ENCODE results near the gene PSMB5. TPM values are rescaled to one million over a fixed set of nuclear protein-coding genes. Genes with fewer than 3 reads are reported as not detected.

Gene PSMB5
- total and polyA plus RNA-seq, 9 of the 15 experiments (the other 6 are each of a cell fraction or from before 2014, with no cell fraction given), result 198 to 1,870 (median 269) TPM

GRCh38 chr14:23009939-23010726, 24.6 kb downstream of the PSMB5 start, which contains the start of gene C14orf93 (continued):
- TF ChIP-seq AFF4 (CRISPR knock-in tag; IDR thresholded peaks at IDR 0.05) (0 out of 2 replicates have a peak, but pooled peaks have one; percentile 21), NFRKB (IDR thresholded peaks at IDR 0.05; ENCODE audit: low read depth) (peak; percentile 48), BACH1 (tag; IDR thresholded peaks at IDR 0.05) (no peak), CCAR2 (IDR thresholded peaks at IDR 0.05; ENCODE audit: low read depth, low read length) (0 out of 2 replicates have a peak, but pooled peaks have one; percentile 36), CHD2 (IDR thresholded peaks at IDR 0.05; ENCODE audit: low read depth, low read length) (0 out of 2 replicates have a peak, but pooled peaks have one; percentile 10), CEBPG (CRISPR knock-in tag; IDR thresholded peaks at IDR 0.05) (no peak), CEBPG (tag; conservative IDR thresholded peaks at IDR 0.05 in 1 of 2, IDR thresholded peaks at IDR 0.05 in 1 of 2) (peak; percentile 21 to 28; a peak in 1 of 4 replicates), CREB1 (IDR thresholded peaks at IDR 0.05) (no peak), CREB1 (CRISPR knock-in tag; IDR thresholded peaks at IDR 0.05) (peak; percentile 29; the same call in 1 of the 2 replicates), SPI1 (IDR thresholded peaks at IDR 0.05; ENCODE audit: borderline replicate concordance, low read depth, low read length) (peak; percentile 73), CXXC5 (CRISPR knock-in tag; IDR thresholded peaks at IDR 0.05) (peak; percentile 72), FOSL1 (tag; conservative IDR thresholded peaks at IDR 0.05) (no peak), POLR2B (IDR thresholded peaks at IDR 0.05; ENCODE audit: low read depth, partially characterized antibody) (peak; percentile 61), HMBOX1 (IDR thresholded peaks at IDR 0.05) (peak; percentile 18; the same call in 1 of the 2 replicates), TCF3 (CRISPR knock-in tag; IDR thresholded peaks at IDR 0.05) (no peak), SMAD4 (CRISPR knock-in tag; conservative IDR thresholded peaks at IDR 0.05) (peak; percentile 37; the same call in 1 of the 2 replicates), ZBTB7A (IDR thresholded peaks at IDR 0.05; ENCODE audit: borderline replicate concordance, control insufficient read depth, low read depth, low read length) (peak; percentile 100), ARNT (IDR thresholded peaks at IDR 0.05) (peak in 1 of 2 experiments; percentile 41; a peak in 3 of 4 replicates), SMARCA4 (IDR thresholded peaks at IDR 0.05) (peak; percentile 31), SUPT5H (IDR thresholded peaks at IDR 0.05) (peak; percentile 68), RBFOX2 (IDR thresholded peaks at IDR 0.05; ENCODE audit: low read depth, low read length) (peak; percentile 89)
- TF ChIP-seq, protein P1, sequence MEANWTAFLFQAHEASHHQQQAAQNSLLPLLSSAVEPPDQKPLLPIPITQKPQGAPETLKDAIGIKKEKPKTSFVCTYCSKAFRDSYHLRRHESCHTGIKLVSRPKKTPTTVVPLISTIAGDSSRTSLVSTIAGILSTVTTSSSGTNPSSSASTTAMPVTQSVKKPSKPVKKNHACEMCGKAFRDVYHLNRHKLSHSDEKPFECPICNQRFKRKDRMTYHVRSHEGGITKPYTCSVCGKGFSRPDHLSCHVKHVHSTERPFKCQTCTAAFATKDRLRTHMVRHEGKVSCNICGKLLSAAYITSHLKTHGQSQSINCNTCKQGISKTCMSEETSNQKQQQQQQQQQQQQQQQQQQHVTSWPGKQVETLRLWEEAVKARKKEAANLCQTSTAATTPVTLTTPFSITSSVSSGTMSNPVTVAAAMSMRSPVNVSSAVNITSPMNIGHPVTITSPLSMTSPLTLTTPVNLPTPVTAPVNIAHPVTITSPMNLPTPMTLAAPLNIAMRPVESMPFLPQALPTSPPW (CRISPR knock-in tag; IDR thresholded peaks at IDR 0.05), result peak; percentile 94
